B cell (primary cell): ENCODE results near the gene PRRC2B. TPM values are rescaled to one million over a fixed set of nuclear protein-coding genes. Genes with fewer than 3 reads are reported as not detected.

Source experiments
- ATAC-seq: fragments of 200-7000 bp; cut with Tn5 transposase; one replicate; pipeline ENCODE4 v1.10.0; 2021; ENCODE audit warnings: low read depth, mild to moderate bottlenecking, moderate number of reproducible peaks, moderate library complexity
- CTCF ChIA-PET: fragments of 350-600 bp; sonication (Branson Sonifier 250); formaldehyde crosslinking; loops from one replicate; lab custom pipeline; 2021; ENCODE audit warnings: antibody characterized with exemption, inconsistent platforms; lab: Charles Lee
- POLR2A ChIA-PET: fragments of 350-600 bp; sonication (Branson Sonifier 250); formaldehyde crosslinking; loops from one replicate; lab custom pipeline; 2021; ENCODE audit warnings: antibody characterized with exemption; lab: Charles Lee
- DNase-seq: peaks from one replicate; pipeline ENCODE4 v3.0.0; 2013
- H2AFZ ChIP-seq: 2 replicates; pipeline ENCODE4 v1.6.1; 2012; ENCODE audit warnings: mild to moderate bottlenecking, low read depth, low read length; ENCODE audit not compliant: insufficient read depth, poor library complexity, severe bottlenecking
- H3K27ac ChIP-seq, 2 donors: 1 replicate in 1 of 2; 2 replicates in 1 of 2; pipeline ENCODE4 v1.5.1; 2012 to 2013; ENCODE audit warnings: low read length in 2 of 2, mild to moderate bottlenecking in 2 of 2, moderate library complexity in 1 of 2
- H3K27me3 ChIP-seq, 4 experiments: fragments of 200-600 bp in 1 of 4; sonication (generic) in 1 of 4; replicated peaks in 1 of 4; 1 replicate in 2 of 4; 2 replicates in 2 of 4; pipeline versions ENCODE4 v1.6.1 to v1.7.0; 2013 to 2016; ENCODE audit warnings: low read length in 3 of 4, mild to moderate bottlenecking in 2 of 4, mixed read lengths in 1 of 4, moderate library complexity in 1 of 4; ENCODE audit not compliant: insufficient read depth in 4 of 4, control insufficient read depth in 3 of 4; ENCODE audit errors: control extremely low read depth in 1 of 4
- H3K36me3 ChIP-seq, 2 experiments: replicated peaks in 1 of 2; 1 replicate in 1 of 2; 2 replicates in 1 of 2; pipeline versions ENCODE4 v1.6.1 to v1.7.1; 2013; ENCODE audit warnings: low read length in 1 of 2; ENCODE audit not compliant: insufficient read depth in 2 of 2, control insufficient read depth in 1 of 2; ENCODE audit errors: control extremely low read depth in 1 of 2, extremely low read depth in 1 of 2
- H3K4me1 ChIP-seq, 2 donors: fragments of 200-600 bp in 1 of 2; sonication (generic) in 1 of 2; 1 replicate in 1 of 2; 2 replicates in 1 of 2; pipeline versions ENCODE4 v1.5.1 to v1.6.1; 2013 to 2017; ENCODE audit warnings: low read length in 2 of 2; ENCODE audit not compliant: control insufficient read depth in 2 of 2, insufficient read depth in 2 of 2
- H3K4me2 ChIP-seq: replicated peaks from 2 replicates; pipeline ENCODE3; 2012; ENCODE audit warnings: mild to moderate bottlenecking, low read depth, low read length; ENCODE audit not compliant: poor library complexity, severe bottlenecking
- H3K4me3 ChIP-seq, 5 experiments: fragments of 200-600 bp in 1 of 5; sonication (generic) in 1 of 5; 1 replicate in 3 of 5; 2 replicates in 2 of 5; pipeline versions ENCODE4 v1.5.1 to v1.7.0; 2011 to 2016; ENCODE audit warnings: low read length in 4 of 5, mild to moderate bottlenecking in 4 of 5, low read depth in 2 of 5, control low read depth in 1 of 5, moderate library complexity in 1 of 5; ENCODE audit not compliant: insufficient read depth in 1 of 5; ENCODE audit errors: control extremely low read depth in 1 of 5, extremely low read depth in 1 of 5
- H3K79me2 ChIP-seq: fragments of 200-600 bp; sonication (generic); one replicate; pipeline ENCODE4 v1.6.0; 2016; ENCODE audit warnings: low read length; ENCODE audit not compliant: control insufficient read depth, insufficient read depth
- H3K9ac ChIP-seq: fragments of 200-600 bp; sonication (generic); 2 replicates; pipeline ENCODE4 v1.6.1; 2017; ENCODE audit warnings: mild to moderate bottlenecking, low read length, moderate library complexity
- H3K9me3 ChIP-seq, 3 donors: one replicate each; pipeline versions ENCODE4 v1.6.1 to v1.7.1; 2013; ENCODE audit warnings: low read length in 2 of 3; ENCODE audit not compliant: control insufficient read depth in 2 of 3, insufficient read depth in 1 of 3; ENCODE audit errors: control extremely low read depth in 1 of 3
- H4K20me1 ChIP-seq: 2 replicates; pipeline ENCODE4 v1.6.0; 2012; ENCODE audit warnings: mild to moderate bottlenecking, low read length; ENCODE audit not compliant: insufficient read depth, control insufficient read depth, poor library complexity, severe bottlenecking
- H3K27ac Mint-ChIP-seq: one replicate; pipeline ENCODE4 v1.8.0; 2021; ENCODE audit warnings: mixed read lengths
- H3K27me3 Mint-ChIP-seq: one replicate; pipeline ENCODE4 v1.8.0; 2021; ENCODE audit warnings: mixed read lengths
- H3K4me1 Mint-ChIP-seq: one replicate; pipeline ENCODE4 v1.8.0; 2021; ENCODE audit warnings: mixed read lengths
- H3K4me3 Mint-ChIP-seq: one replicate; pipeline ENCODE4 v1.8.0; 2021; ENCODE audit warnings: mixed read lengths
- H3K9me3 Mint-ChIP-seq: one replicate; pipeline ENCODE4 v1.8.0; 2022; ENCODE audit warnings: mixed read lengths; ENCODE audit not compliant: insufficient read depth
- CTCF ChIP-seq: fragments of 200-600 bp; IDR thresholded peaks from one replicate; pipeline ENCODE4 v1.8.0; 2022; ENCODE audit warnings: antibody characterized with exemption, mild to moderate bottlenecking
- EZH2 ChIP-seq: IDR thresholded peaks from 2 replicates; pipeline ENCODE4 v1.6.1; 2012; ENCODE audit warnings: borderline replicate concordance, low read depth, mild to moderate bottlenecking, moderate library complexity, low read length; ENCODE audit not compliant: insufficient read depth, poor library complexity, severe bottlenecking
- WGBS: methylation state at CpG from one replicate; pipeline ENCODE4 v1.1.5; 2013; ENCODE audit warnings: missing lambda C conversion rate; ENCODE audit not compliant: insufficient coverage; 5-methylcytosine and 5-hydroxymethylcytosine counted together
- intact Hi-C: fragments of 100-400 bp; cut with micrococcal nuclease; formaldehyde crosslinking; loops from one replicate; pipeline ENCODE4 v1.10.0; 2022
- polyA plus RNA-seq: library from polyadenylated mRNA; depleted of rRNA; stranded (reverse); fragments of >200 nt; gene quantifications from 2 replicates; pipeline ENCODE4 v1.2.3, GENCODE V29; 2012
- total RNA-seq, 2 donors: library from RNA; stranded (reverse); fragments of 120-200 nt in 1 of 2; gene quantifications; 1 replicate in 1 of 2; 2 replicates in 1 of 2; pipeline versions ENCODE4 v1.2.3 to v1.2.4, GENCODE V29; 2013 to 2022

PRRC2B gene
- total and polyA plus RNA-seq, 2 donors (not counting 1 experiment from before 2014, with no cell fraction given), result 63.9 to 268 TPM

DNA sequence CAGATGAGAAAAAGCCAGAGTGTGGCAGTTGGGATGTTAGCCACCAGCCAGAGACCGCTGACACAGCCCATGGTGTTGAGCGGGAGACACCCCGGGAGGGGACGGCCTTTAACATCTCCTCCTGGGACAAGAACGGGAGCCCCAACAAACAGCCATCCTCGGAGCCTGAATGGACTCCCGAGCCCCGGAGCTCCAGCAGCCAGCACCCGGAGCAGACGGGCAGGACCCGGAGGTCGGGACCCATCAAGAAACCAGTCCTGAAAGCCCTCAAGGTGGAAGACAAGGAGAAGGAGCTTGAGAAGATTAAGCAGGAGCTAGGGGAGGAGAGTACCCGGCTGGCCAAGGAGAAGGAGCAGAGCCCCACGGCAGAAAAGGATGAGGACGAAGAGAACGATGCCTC lies 80.8 kb downstream of the PRRC2B start:
- intact Hi-C loops, result no loop called here
- Histone ChIP-seq H3K27me3 (no peaks in the 10 kb centered on the region), H3K4me3 (no peak overlapping the region), H3K4me2 (no peak overlapping the region), H3K27ac (no peak overlapping the region), H3K4me1 (no peaks in the 10 kb centered on the region), H3K9me3 (no peaks in the 10 kb centered on the region), H3K9ac (no peak overlapping the region), H4K20me1 (peaks cover 85% of the 10 kb centered on the region), H3K79me2 (peaks cover 43% of the 10 kb centered on the region), H3K36me3 (peaks cover 4 to 96% of the 10 kb centered on the region in 2 experiments), H2AFZ (no peak overlapping the region)
- ChIA-PET POLR2A (no interaction called here), CTCF (interaction anchor here (0.6 to 1.5 kb wide), 6 partner anchors 92 to 290 kb away, joined by 3 to 5 read pairs (median 3); no protein-coding TSS in a partner anchor)
- Mint-ChIP-seq H3K4me3 (no peak overlapping the region), H3K27ac (peak overlapping the region; percentile 20), H3K27me3 (no peaks in the 10 kb centered on the region), H3K4me1 (peaks cover 1% of the 10 kb centered on the region), H3K9me3 (no peaks in the 10 kb centered on the region)
- TF ChIP-seq CTCF (no peak), EZH2 (no peak)
- ATAC-seq (no peak), DNase-seq (no peak)
- 99% methylated on average over 16 of the region's 16 CpGs for WGBS

- CTCF ChIA-PET, result interaction anchor here (1.4 to 5.0 kb wide), 3 partner anchors 125 to 139 kb away, joined by 3 to 29 read pairs (median 5); no protein-coding TSS in a partner anchor
- H3K27me3 ChIP-seq, result no peaks in the 10 kb centered on the region
- H3K79me2 ChIP-seq, result peaks cover 42% of the 10 kb centered on the region
- intact Hi-C loops, result no loop called here
- H3K9me3 Mint-ChIP-seq, result no peaks in the 10 kb centered on the region
- no peak overlapping the region for H3K4me2 ChIP-seq
- no peak overlapping the region for H3K4me3 ChIP-seq
- no peaks in the 10 kb centered on the region for H3K27me3 Mint-ChIP-seq
- H3K27ac Mint-ChIP-seq, result no peak overlapping the region
- peaks cover 79% of the 10 kb centered on the region for H4K20me1 ChIP-seq
- no peaks in the 10 kb centered on the region for H3K4me1 ChIP-seq
- DNase-seq (no peak), ATAC-seq (no peak)
- H3K4me3 Mint-ChIP-seq, result no peak overlapping the region
- WGBS, result 97% methylated on average over 41 of the region's 46 CpGs
- H3K9me3 ChIP-seq, result no peaks in the 10 kb centered on the region
- peaks cover 1% of the 10 kb centered on the region for H3K4me1 Mint-ChIP-seq
- POLR2A ChIA-PET, result no interaction called here
- no peak for TF ChIP-seq EZH2
- TF ChIP-seq CTCF, result no peak
- no peak overlapping the region for H3K9ac ChIP-seq
- peaks cover 4 to 96% of the 10 kb centered on the region in 2 experiments for H3K36me3 ChIP-seq
- no peak overlapping the region for H2AFZ ChIP-seq
- no peak overlapping the region for H3K27ac ChIP-seq
Observed at GRCh38 chr9:131475111-131475955, 81.4 kb downstream of the PRRC2B start.
